HAP-1 (cell line): ENCODE data around the gene CDC34.

ENCODE experiments used
- DNase-seq, 2 experiments: peaks; one replicate each; pipeline ENCODE4 v3.0.0-alpha.2; 2016 to 2020; ENCODE audit warnings: low spot score in 2 of 2
- H3K27me3 ChIP-seq: fragments of 250-450 bp; sonication (Bioruptor Pico); 2 replicates; pipeline ENCODE4 v1.5.1; 2020; ENCODE audit warnings: low read depth, mild to moderate bottlenecking, moderate library complexity
- H3K36me3 ChIP-seq: fragments of 250-450 bp; sonication (Bioruptor Pico); replicated peaks from 2 replicates; pipeline ENCODE4 v1.5.1; 2020; ENCODE audit warnings: mild to moderate bottlenecking
- H3K4me1 ChIP-seq: fragments of 250-450 bp; sonication (Bioruptor Pico); 2 replicates; pipeline ENCODE4 v1.5.1; 2020; ENCODE audit warnings: mild to moderate bottlenecking
- H3K4me3 ChIP-seq: fragments of 250-450 bp; sonication (Bioruptor Pico); 2 replicates; pipeline ENCODE4 v1.5.1; 2020; ENCODE audit warnings: mild to moderate bottlenecking, moderate library complexity
- H3K9me3 ChIP-seq: fragments of 250-450 bp; sonication (Bioruptor Pico); 2 replicates; pipeline ENCODE4 v1.5.1; 2020; ENCODE audit warnings: mild to moderate bottlenecking, moderate library complexity
- in situ Hi-C: fragments of 300-500 bp; cut with MboI; formaldehyde crosslinking; loops from 3 replicates; pipeline ENCODE4 v1.14.3; 2020; ENCODE audit warnings: low sequenced_read_pairs, inconsistent platforms, mixed read lengths

Gene CDC34

DNA sequence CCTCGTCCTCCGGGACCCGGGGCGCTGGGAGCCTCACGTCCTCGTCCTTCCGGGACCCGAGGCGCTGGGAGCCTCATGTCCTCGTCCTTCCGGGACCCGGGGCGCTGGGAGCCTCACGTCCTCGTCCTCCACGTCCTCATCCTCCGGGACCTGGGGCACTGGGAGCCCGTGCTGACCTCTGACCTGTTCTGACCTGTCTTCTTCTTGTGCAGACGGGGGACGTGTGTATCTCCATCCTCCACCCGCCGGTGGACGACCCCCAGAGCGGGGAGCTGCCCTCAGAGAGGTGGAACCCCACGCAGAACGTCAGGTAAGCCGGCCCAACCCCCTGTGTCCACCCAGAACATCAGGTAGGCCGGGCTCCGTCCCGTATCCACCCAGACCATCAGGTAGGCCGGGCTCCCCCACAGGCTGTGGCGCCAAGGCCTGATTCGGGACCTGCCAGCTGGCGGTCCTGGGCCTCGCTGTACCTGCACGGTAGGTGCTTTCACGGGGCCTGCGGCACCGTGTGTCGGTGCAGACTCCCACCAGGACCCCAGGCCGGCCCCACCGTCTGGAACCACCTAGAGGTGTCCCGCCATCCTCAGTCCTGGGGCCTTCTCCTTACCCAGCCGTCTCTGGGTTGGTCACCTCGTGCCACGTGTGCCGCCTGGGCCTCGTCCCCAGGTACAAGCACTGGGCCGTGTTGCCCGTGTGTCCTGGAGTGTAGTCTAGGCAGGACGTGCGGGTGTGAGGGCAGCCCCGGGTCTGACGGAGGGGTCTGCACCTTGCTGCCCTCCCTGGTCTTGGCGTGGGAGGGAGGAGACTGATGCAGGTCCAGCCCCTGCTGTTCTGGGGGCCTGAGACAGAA, 4.7 kb downstream of the CDC34 start:
- Histone ChIP-seq H3K4me3 (no peak overlapping the region), H3K36me3 (peaks cover 48% of the 10 kb centered on the region), H3K27me3 (no peaks in the 10 kb centered on the region), H3K9me3 (no peaks in the 10 kb centered on the region), H3K4me1 (peaks cover 9% of the 10 kb centered on the region)
- no peak for DNase-seq
- in situ Hi-C loops: no loop called here

DNA sequence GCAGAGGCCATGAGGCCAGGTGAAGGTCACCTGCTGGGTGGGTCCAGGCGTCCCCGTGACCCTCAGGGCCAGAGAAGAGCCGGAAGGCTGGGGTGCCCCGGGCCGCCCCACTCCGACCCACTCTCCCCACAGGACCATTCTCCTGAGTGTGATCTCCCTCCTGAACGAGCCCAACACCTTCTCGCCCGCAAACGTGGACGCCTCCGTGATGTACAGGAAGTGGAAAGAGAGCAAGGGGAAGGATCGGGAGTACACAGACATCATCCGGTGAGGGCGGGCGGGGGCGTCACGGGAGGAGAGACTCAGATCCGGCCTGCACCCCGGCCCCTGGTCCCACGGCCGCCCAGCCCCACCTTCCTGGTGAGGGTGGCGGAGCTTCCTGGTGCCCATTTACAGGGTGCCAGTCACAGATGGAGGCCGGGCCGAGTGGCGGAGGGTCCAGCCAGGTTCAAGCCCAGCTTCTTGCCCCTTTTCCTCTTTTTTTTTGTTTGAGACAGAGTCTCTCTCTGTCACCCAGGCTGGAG, 5.4 kb downstream of the CDC34 start:
- H3K36me3 ChIP-seq: peaks cover 51% of the 10 kb centered on the region
- H3K9me3 ChIP-seq: no peaks in the 10 kb centered on the region

DNA sequence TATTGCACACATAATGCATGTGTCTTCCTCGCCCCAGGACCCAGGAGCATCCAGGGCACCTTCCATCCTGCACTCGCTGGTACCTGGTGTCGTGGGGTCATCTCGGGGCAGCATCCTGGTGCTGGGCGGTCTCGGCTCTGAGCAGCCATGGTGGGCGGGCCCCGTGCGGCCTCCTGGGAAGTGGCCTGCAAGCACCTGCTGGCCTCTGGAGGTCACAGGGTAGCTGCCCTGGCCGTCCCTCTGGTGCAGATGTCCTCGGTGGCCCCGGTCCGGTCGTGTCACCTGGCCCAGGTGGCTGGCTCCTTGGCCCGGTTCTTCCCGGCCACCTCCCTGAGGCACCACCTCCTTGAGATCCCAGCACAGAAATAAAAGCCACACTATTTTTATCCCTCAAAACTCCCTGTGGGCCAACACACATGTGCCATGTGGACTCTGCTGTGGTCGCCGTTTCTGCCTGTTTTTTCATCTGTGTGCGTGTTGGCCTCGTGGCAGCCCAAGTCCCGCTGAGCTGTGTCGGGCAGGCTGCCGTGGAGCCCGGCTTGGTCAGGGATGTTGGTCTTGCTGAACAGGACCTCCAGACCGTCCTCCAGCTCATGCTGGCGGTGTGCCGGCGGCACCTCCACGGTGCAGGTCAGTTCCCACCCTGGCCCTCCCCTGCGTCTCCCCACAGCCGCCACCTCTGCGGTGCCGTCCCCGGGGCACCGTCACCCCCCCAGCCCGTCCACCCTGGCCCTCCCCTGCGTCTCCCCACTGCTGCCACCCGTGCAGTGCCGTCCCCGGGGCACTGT, 7.3 kb downstream of the CDC34 start:
- DNase-seq: no peak
- in situ Hi-C loops: no loop called here
- Histone ChIP-seq H3K36me3 (peaks cover 46% of the 10 kb centered on the region), H3K9me3 (no peaks in the 10 kb centered on the region), H3K27me3 (no peaks in the 10 kb centered on the region), H3K4me1 (peaks cover under 1% of the 10 kb centered on the region; the same call in 1 of the 2 replicates), H3K4me3 (no peak overlapping the region)

More for the DNA sequence above, 5.4 kb downstream of the CDC34 start:
- Histone ChIP-seq H3K4me1 (peaks cover 9% of the 10 kb centered on the region), H3K4me3 (no peak overlapping the region), H3K27me3 (no peaks in the 10 kb centered on the region)
- no peak for DNase-seq
- in situ Hi-C loops: no loop called here

DNA sequence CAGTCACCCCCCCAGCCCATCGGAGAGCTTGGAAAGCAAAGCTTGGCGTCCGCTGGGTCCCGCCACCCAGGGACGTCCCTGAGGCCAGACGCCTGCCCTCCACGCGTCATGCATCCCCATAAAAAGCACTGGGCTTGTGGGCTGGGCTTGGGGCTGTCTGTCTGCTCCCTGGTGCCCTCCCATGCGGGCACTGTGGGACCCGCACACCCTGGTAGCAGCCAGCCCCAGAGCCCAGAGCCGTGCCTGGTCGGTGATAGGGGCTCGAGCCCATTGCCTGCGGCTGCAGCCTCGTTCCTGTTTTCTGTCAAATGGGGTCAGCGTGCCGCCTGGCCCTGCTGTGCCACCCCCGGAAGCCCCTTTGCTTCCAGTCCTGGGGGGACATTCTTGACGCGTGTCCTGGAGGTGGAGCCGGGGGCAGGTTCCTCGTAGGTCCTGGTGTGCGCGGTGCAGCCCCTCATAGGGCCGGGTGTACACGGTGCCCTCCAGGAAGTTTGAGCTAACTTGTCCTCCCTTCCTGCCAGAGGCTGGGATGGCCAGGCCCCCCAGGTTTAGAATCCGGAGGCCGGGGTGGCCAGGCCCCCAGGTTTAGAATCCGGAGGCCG, 8.0 kb downstream of the CDC34 start:
- H3K36me3 ChIP-seq: peaks cover 44% of the 10 kb centered on the region
- no peaks in the 10 kb centered on the region for H3K9me3 ChIP-seq
- H3K27me3 ChIP-seq: no peaks in the 10 kb centered on the region
- no peak for DNase-seq
- in situ Hi-C loops: no loop called here
- H3K4me3 ChIP-seq: no peak overlapping the region
- no peaks in the 10 kb centered on the region for H3K4me1 ChIP-seq

DNA sequence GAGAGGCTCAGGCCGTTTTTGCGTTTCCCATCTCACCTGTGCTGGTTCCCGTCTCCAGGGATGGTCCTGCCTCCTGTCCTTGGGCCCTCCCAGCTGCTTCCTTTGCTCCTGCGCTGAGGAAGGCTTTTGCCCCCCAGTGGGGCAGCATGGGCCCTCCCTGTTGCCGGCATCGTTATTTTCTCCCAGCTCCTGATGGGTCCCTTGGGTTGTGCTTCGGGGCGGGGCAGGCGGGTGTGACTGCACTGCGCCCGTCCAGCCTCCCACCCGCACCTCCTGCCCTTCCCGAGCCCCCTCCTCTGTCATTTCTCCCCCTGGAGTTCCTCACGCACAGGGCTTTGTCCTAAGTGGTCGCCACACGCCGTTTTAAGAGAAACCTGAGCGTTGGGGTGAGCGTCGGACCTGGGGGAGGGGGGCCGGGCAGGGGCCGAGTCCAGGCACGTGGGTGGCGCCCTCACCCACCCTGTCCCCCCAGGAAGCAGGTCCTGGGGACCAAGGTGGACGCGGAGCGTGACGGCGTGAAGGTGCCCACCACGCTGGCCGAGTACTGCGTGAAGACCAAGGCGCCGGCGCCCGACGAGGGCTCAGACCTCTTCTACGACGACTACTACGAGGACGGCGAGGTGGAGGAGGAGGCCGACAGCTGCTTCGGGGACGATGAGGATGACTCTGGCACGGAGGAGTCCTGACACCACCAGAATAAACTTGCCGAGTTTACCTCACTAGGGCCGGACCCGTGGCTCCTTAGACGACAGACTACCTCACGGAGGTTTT, 9.5 kb downstream of the CDC34 start:
- H3K4me1 ChIP-seq: no peaks in the 10 kb centered on the region
- H3K4me3 ChIP-seq: no peak overlapping the region
- in situ Hi-C loops: no loop called here
- peaks cover 35% of the 10 kb centered on the region for H3K36me3 ChIP-seq
- no peaks in the 10 kb centered on the region for H3K9me3 ChIP-seq
- DNase-seq: no peak
- H3K27me3 ChIP-seq: no peaks in the 10 kb centered on the region; the same call in 1 of the 2 replicates

DNA sequence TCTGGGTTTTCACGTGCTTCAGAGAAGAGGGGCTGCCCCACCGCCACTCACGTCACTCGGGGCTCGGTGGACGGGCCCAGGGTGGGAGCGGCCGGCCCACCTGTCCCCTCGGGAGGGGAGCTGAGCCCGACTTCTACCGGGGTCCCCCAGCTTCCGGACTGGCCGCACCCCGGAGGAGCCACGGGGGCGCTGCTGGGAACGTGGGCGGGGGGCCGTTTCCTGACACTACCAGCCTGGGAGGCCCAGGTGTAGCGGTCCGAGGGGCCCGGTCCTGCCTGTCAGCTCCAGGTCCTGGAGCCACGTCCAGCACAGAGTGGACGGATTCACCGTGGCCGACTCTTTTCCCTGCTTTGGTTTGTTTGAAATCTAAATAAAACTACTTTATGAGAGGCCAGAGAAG, 10.1 kb downstream of the CDC34 start:
- Histone ChIP-seq H3K27me3 (no peaks in the 10 kb centered on the region; the same call in 1 of the 2 replicates), H3K4me3 (no peak overlapping the region), H3K9me3 (no peaks in the 10 kb centered on the region), H3K36me3 (peaks cover 29% of the 10 kb centered on the region), H3K4me1 (no peaks in the 10 kb centered on the region)
- in situ Hi-C loops: no loop called here
- no peak for DNase-seq

DNA sequence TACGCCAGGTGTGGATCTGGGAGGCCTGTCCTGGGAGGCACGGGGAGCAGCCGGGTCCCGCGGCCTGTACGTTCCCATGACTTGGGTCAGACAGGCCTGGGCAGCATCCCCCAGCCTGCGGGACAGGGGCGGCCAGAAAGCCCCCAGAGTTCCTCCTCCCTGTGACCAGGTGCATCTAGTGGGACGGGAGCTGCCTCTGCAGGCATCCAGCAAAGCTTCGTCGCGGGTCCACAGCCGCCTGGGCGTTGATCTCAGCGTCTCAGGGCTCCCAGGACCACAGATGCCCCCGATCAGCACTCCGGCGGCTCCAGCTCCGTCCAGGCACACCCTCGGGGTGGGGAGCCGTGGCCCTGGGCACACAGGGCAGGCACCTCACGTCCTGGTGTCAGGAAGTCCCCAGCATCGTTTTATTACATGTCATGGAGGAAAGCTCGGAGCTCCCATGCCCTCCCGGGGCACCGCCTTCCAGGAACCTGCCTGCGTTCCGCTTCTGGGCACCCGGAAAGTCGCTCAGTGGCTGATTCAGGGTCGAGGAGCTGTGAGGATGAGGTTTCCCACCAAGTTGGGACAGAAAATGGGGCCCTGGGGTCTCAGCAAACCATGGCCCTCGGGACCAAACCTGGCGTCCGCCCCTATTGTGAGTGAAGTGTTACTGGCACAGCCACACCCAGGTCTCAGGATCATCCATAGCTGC, 10.8 kb downstream of the CDC34 start:
- Histone ChIP-seq H3K4me3 (no peak overlapping the region), H3K4me1 (no peaks in the 10 kb centered on the region), H3K9me3 (no peaks in the 10 kb centered on the region), H3K27me3 (no peaks in the 10 kb centered on the region; the same call in 1 of the 2 replicates), H3K36me3 (peaks cover 23% of the 10 kb centered on the region)
- DNase-seq: no peak
- in situ Hi-C loops: no loop called here

DNA sequence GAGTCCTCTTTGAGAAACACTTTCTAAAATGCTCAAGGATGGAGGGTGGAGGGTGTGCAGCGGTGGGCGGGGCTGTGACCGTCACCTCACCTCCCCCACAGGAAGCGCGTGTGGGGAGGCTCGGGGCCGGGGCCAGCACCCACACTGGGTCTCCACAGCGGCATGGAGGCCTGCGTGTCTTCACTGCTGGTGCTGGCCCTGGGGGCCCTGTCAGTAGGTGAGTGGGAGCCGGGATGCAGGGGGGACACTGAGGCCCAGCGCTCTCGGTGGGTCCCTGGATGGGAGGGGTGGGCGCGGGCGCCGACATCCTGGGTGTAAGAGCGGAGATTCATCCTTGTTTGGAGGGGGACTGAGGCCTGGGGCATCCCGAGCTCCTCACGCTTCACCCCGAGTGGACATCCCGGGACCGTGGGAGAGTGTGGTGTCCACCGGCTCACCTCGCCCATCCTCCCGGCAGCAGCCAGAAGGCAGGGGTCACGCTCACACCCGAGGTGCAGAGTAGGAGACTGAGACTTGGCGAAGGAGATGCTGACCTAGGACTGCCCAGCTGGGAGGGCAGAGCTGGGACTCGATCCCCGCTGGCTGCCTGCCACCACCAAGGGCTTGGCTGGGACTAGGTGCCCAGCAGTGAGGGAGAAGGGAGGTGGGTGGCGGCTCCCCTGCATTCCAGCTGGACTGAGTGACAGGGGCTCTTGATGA, 12.5 kb downstream of the CDC34 start, which contains the start of gene GZMM:
Gene GZMM (plus strand): TSS at position 144 of the 699 bp plus-strand sequence. CDS start 19 bp downstream, at position 163.
- no peak for DNase-seq
- no peaks in the 10 kb centered on the region for H3K4me1 ChIP-seq
- no peak within 1 kb of the TSS for H3K4me3 ChIP-seq
- in situ Hi-C loops: no loop called here
- peaks cover 17% of the 10 kb centered on the region for H3K36me3 ChIP-seq
- H3K27me3 ChIP-seq: no peaks in the 10 kb centered on the region; the same call in 1 of the 2 replicates
- H3K9me3 ChIP-seq: no peaks in the 10 kb centered on the region

DNA sequence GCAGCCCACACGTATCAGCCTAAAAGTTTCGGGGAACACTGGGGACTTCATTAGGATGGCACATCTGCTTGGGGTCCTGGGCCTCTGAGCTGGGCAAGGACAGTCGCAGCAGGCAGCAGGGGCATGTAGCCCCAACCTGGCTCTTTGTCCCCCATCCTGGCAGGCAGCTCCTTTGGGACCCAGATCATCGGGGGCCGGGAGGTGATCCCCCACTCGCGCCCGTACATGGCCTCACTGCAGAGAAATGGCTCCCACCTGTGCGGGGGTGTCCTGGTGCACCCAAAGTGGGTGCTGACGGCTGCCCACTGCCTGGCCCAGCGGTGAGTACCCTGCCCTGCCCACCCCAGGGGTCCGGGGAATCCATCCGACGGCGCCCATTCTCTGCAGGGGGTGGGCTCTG, 15.6 kb downstream of the CDC34 start:
- in situ Hi-C loops: no loop called here
- Histone ChIP-seq H3K4me1 (no peaks in the 10 kb centered on the region), H3K4me3 (no peak overlapping the region), H3K9me3 (no peaks in the 10 kb centered on the region), H3K36me3 (peaks cover 4% of the 10 kb centered on the region), H3K27me3 (no peaks in the 10 kb centered on the region; the same call in 1 of the 2 replicates)
- no peak for DNase-seq

DNA sequence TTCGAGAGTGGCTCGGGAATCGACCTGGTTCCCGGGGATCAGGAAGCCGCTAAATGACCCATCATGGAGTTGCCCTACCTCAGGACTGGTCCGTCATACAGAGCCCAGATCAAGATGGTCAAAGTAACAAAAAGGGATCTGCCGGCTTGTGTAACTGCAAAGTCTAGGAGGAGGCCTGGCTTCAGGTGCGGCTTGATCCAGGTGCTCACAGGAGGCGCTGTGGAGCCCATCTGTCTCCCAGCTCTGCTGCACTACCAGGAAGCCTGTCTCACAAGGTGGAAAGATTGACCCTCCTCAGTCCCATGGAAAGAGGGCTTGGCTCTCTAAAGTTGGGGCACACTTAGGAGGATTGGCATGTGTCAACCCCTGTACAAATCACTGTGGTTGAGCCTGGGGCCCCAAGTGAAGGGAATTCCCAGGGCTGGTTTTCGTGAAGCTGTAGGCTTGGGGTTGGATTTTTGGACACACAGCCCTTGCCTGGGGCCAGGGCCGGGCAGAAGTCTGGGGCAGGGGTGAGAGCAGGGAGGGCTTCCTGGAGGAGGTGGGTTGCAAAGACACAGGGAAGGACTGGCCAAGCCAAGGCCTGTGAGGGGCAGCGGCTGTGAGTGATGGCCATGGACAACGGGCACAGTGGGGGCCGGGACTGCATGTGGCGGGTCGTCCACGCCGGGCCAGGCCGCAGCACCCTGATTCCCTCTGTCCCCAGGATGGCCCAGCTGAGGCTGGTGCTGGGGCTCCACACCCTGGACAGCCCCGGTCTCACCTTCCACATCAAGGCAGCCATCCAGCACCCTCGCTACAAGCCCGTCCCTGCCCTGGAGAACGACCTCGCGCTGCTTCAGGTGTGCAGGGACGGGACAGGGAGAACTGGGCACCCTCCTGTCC, 16.5 kb downstream of the CDC34 start:
- no peaks in the 10 kb centered on the region for H3K4me1 ChIP-seq
- H3K4me3 ChIP-seq: no peak overlapping the region
- no peaks in the 10 kb centered on the region for H3K9me3 ChIP-seq
- peaks cover 3% of the 10 kb centered on the region; the same call in 1 of the 2 replicates for H3K36me3 ChIP-seq
- DNase-seq: no peak
- in situ Hi-C loops: no loop called here
- no peaks in the 10 kb centered on the region; the same call in 1 of the 2 replicates for H3K27me3 ChIP-seq
